Activated CD8-positive, alpha-beta memory T cell treated with anti-CD3 and anti-CD28 coated beads for 4 hours (primary cell): ENCODE results near the gene COL24A1.
"Not testable (repeated sequence)": the region's sequence is repeated elsewhere in the genome, so short reads cannot be mapped to it uniquely, and the experiment has no call there.

Experiments used
- DNase-seq, 2 donors: peaks; one replicate each; pipeline ENCODE4 v3.0.0-alpha.2; 2020; ENCODE audit warnings: low read depth in 2 of 2

COL24A1 gene

GRCh38 chr1:86152887-86153286 is 3.7 kb downstream of the COL24A1 start:
- DNase-seq: no peak

- DNase-seq: no peak
Observed at GRCh38 chr1:86151427-86151826, 5.1 kb downstream of the COL24A1 start.

GRCh38 chr1:86150553-86151055 is 6.0 kb downstream of the COL24A1 start:
- DNase-seq: no peak

DNA sequence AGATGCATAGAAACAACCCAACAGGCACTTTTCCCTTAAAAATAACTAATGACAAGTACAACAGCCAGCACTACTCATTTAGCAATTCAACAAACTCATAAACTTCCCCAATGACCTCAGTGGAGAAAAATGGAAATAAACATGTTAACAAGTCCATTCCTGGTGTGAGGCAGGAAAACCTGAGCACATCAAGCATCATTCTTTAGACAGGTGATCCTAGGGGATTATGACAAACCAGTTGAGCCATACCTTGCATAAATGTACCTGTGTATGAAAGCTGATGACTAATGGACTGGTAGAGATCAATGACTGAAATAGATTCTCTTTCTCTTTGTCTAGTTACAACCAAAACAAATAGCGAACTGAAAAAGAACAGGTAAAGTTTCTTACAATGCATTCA is 7.0 kb downstream of the COL24A1 start:
- no peak for DNase-seq

- DNase-seq: no peak
Observed at GRCh38 chr1:86147755-86148154, 8.8 kb downstream of the COL24A1 start.

DNA sequence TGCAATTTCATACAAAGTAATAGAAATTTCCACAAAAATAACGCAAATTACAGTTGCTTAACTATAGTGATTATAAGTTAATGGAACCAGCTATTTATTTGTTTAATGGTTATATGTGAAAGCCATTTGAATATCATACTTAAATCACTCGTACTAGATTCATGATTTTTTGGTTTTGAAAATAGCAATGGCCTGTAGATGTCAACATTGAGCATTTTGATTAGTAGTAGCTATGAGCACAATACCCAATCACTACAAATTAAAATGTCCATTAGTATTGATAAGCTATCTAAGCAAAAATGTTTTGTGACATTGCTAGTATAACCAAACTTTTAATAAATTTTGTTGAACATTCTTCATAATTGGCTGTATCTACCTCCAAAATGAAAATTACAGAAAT is 10.0 kb downstream of the COL24A1 start:
- DNase-seq: no peak

- no peak for DNase-seq
Observed at GRCh38 chr1:86140281-86140880, 16.2 kb downstream of the COL24A1 start.

DNA sequence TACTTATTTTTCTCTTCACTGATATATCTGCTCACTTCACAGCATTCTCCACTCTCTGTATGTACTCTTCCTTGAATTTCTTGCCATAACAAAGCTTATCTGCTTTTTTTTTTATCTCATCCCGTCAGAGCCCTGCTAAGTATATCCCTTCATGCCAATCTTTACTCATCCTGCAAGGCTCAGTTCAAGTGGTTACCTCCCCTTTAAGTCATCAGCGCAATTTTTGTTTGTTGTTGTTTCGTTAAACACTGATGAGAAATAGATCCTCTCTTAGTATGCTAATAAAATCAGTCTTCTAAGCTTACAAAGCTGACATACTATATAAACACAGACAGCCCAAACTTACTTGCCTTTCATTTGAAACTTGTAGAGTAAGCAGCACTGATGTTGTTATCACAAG is 17.8 kb downstream of the COL24A1 start:
- no peak for DNase-seq

DNA sequence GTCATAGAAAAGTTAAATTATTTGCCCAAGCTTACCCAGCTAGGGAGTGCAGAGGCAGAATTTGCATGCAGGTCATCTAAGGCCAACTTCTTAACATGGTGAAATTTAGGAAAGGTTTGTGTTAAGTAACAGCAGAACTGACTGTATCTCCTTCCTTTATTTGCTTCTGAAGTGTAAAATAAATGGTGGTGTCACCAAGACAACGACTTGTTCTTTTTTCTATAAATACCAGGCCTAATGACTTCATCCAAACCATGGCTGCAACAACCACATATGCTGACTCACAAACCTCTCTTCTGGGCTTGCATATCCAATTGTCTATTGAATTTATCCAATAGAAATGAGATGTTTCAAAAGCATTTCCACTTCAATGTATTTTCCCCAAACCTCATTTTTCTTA is 19.1 kb downstream of the COL24A1 start:
- no peak for DNase-seq

- DNase-seq: no peak
Observed at GRCh38 chr1:86119214-86119764, 37.3 kb downstream of the COL24A1 start.

DNA sequence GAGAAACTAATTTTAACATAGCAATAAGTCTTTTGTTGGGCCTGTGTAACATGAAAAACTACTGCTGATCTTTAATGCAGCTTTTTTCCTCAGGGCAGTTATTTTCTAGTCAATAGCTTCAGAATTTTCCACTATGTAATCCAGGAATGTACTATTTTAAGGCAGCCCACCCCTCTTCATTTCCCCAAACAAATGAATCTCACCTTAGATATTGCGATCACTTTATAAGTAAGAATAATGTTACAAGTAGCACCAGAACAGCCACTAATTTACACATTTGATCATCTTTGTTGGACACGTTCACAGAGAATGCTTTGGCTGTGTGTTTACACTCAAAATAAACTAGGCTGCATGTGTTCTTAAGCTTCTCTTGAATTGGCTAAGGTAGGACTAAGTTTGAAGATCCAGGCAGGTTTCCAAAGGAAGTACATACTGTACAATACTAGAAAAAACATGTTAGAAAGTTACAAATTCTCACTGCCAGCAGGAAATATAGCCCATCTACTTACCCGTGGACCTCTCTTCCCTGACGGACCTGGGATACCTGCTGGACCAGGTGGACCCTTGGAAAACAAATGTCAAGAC is 41.7 kb downstream of the COL24A1 start:
- no peak for DNase-seq

DNA sequence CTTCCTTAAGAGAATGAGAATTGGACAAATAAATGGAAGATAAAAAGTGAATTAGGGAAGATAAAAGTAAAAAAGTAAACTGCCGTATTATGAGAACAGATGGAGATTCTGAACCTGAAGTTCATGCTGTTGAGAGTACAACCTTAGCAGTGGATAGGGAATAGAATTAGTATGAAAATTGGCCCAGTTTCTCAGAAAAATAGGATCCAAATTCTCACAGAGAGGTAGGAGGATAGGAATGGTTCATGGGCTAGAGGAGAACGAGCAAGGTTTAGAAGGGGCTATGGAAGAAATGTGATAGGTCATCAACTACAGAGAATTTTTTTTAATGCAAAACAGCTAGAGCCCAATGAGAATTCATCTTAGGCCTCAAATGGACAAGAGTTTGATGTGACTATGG is 42.3 kb downstream of the COL24A1 start:
- no peak for DNase-seq

DNA sequence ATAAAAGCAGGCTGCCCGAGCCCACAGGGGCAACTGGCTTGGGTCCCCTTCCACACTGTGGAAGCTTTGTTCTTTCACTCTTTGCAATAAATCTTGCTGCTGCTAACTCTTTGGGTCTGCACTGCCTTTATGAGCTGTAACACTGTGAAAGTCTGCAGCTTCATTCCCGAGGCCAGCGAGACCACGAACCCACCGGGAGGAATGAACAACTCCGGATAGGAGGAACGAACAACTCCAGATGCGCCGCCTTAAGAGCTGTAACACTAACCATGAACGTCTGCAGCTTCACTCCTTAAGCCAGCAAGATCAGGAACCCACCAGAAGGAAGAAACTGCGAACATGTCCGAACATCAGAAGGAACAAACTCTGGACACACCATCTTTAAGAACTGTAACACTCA is 45.0 kb downstream of the COL24A1 start:
- not testable (repeated sequence) for DNase-seq

GRCh38 chr1:86110451-86111129 is 46.0 kb downstream of the COL24A1 start:
- DNase-seq: no peak

GRCh38 chr1:86105533-86105866 is 51.1 kb downstream of the COL24A1 start:
- DNase-seq: no peak

GRCh38 chr1:86104606-86105532 is 51.7 kb downstream of the COL24A1 start:
- DNase-seq: no peak

DNA sequence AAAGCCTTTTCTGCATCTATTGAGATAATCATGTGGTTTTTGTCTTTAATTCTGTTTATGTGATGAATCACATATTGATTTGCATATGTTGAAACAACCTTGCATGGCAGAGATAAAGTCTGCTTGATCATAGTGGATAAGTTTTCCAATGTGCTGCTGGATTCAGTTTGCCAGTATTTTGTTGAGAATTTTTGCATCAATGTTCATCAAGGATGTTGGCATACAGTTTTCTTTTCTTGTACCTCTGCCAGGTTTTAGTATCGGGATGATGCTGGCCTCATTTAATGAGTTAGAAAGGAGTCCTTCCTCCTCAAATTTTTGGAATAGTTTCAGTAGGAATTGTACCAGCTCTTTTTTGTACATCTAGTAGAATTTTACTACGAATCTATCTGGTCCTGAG is 55.0 kb downstream of the COL24A1 start:
- DNase-seq: no peak

GRCh38 chr1:86100401-86100800 is 56.2 kb downstream of the COL24A1 start:
- no peak for DNase-seq

DNA sequence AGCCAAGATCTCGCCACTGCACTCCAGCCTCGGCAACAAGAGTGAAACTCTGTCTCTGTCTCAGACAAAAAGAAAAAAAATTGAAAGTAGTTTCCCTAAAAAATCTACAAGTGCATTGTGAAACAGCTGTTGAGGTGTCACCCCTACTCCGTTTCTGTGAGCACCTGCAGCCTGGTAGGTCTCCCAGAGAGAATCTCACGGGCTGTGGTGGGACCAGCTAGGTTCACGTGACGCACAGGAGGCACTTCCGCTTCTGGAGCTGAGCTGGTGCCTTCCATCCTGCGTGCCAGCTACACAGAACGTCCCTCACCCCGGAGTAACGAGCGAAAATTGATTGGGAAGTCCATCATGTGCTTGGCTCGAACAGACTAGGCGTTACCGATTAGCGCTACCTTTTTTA is 66.8 kb downstream of the COL24A1 start:
- no peak for DNase-seq

GRCh38 chr1:86085741-86086409 is 70.7 kb downstream of the COL24A1 start:
- DNase-seq: no peak

- DNase-seq: no peak
Observed at GRCh38 chr1:86084998-86085397, 71.6 kb downstream of the COL24A1 start.
